ENCODE data around the gene COL2A1. TPM values are rescaled to one million over a fixed set of nuclear protein-coding genes. Genes with fewer than 3 reads are reported as not detected.

The COL2A1 gene
- total RNA-seq, 1 experiment from 2014 or later, result 10.8 TPM

DNA sequence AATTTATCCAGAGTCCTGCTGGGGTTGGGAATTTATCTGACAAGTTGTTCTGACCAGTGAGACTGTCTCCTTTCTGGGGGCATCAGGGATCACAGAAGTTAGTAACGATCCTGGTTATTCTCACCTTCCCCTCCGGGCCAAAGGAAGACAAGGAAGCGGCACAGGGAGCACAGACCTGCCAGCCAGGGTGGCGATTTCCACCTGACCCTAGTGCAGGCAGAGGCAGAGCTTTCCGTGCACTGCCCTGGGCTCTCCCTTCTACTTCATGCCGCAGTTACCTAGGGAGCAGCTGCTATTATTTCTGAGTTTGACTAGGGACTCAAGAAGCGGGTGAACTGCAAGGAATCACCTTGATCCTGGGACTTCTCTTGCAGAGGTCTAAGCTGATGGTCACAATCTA lies 33.4 kb downstream of the COL2A1 start:
- H4K5ac ChIP-seq (ENCODE audit: insufficient read length, low read depth, low read length), result no peak overlapping the region
- no peaks in the 10 kb centered on the region for H3K4me1 ChIP-seq (ENCODE audit: insufficient read depth, low read length)
- H3K56ac ChIP-seq (ENCODE audit: insufficient read length, low read depth, low read length), result no peak overlapping the region
- Mint-ChIP-seq H3K36me3 (ENCODE audit: insufficient read depth in 1 of 3, low read depth in 3 of 3) (peaks cover 0 to 17% (median 0%) of the 10 kb centered on the region in 3 experiments; a peak in 3 of 7 replicates), H3K4me3 (no peak overlapping the region), H3K27me3 (ENCODE audit: low read depth) (peaks cover 44% of the 10 kb centered on the region), H3K9me3 (no peaks in the 10 kb centered on the region), H3K27ac (no peak overlapping the region), H3K4me1 (no peaks in the 10 kb centered on the region)
- no peak overlapping the region for H3K27ac ChIP-seq (ENCODE audit: insufficient read length, low read depth, low read length)
- DNase-seq, result no peak
- no peak overlapping the region for H3K18ac ChIP-seq (ENCODE audit: insufficient read length, low read depth, low read length)
- H4K91ac ChIP-seq (ENCODE audit: insufficient read length, low read depth, low read length), result no peak overlapping the region
- no peak overlapping the region for H4K8ac ChIP-seq (replicated peaks; ENCODE audit: insufficient read length, low read depth, low read length)
- no peak overlapping the region for H3K4me2 ChIP-seq (ENCODE audit: insufficient read depth, insufficient read length, low read length)
- no peak overlapping the region for H2AK5ac ChIP-seq (ENCODE audit: insufficient read length, low read length)
- H3K23ac ChIP-seq (ENCODE audit: insufficient read length, low read depth, low read length), result no peak overlapping the region
- no peak overlapping the region for H3K9ac ChIP-seq (ENCODE audit: extremely low read depth, insufficient read length, low read length)
- no peak overlapping the region for H2BK120ac ChIP-seq (ENCODE audit: low read depth, low read length, poor library complexity, severe bottlenecking)
- no peak overlapping the region for H2AFZ ChIP-seq (ENCODE audit: low read length)
- WGBS (ENCODE audit: extremely low coverage, insufficient read length, low lambda C conversion rate), result no CpG with 5 or more reads among the region's 7 CpGs
- no peak overlapping the region for H3K4ac ChIP-seq (ENCODE audit: low read depth, low read length)
- H2BK5ac ChIP-seq (ENCODE audit: insufficient read length, low read length), result no peak overlapping the region
- H3K9me3 ChIP-seq (ENCODE audit: control insufficient read depth, low read depth, low read length), result no peaks in the 10 kb centered on the region
- no peak for TF ChIP-seq CTCF (conservative IDR thresholded peaks at IDR 0.05)
- no peaks in the 10 kb centered on the region for H3K23me2 ChIP-seq (ENCODE audit: insufficient read length, low read depth, low read length, poor library complexity, severe bottlenecking)
- H3K14ac ChIP-seq (ENCODE audit: insufficient read depth, low read length), result no peak overlapping the region
- no peak overlapping the region for H3T11ph ChIP-seq (ENCODE audit: low read length)
- no peak overlapping the region for H2BK15ac ChIP-seq (ENCODE audit: low read depth, low read length)
- H3K27me3 ChIP-seq (ENCODE audit: insufficient read depth, low read length), result no peaks in the 10 kb centered on the region
- H2BK12ac ChIP-seq (ENCODE audit: insufficient read length, low read depth, low read length), result no peak overlapping the region
- H3K79me2 ChIP-seq (ENCODE audit: insufficient read depth, low read length), result no peaks in the 10 kb centered on the region
- no peak overlapping the region for H2BK20ac ChIP-seq (ENCODE audit: low read depth, low read length, poor library complexity, severe bottlenecking)
- H3K79me1 ChIP-seq (ENCODE audit: insufficient read depth, low read depth, low read length, poor library complexity, severe bottlenecking), result no peaks in the 10 kb centered on the region
- H4K20me1 ChIP-seq (ENCODE audit: control insufficient read depth, insufficient read depth, insufficient read length), result no peaks in the 10 kb centered on the region

Data from H9 (cell line).